H54 (cell line): ENCODE data around the gene SLC47A1.
"Not testable (repeated sequence)": the region's sequence is repeated elsewhere in the genome, so short reads cannot be mapped to it uniquely, and the experiment has no call there.

Experiments
- DNase-seq: peaks from one replicate; pipeline ENCODE4 v3.0.0; 2011; ENCODE audit warnings: low spot score, mixed read lengths; ENCODE audit not compliant: insufficient read length
- FAIRE-seq: peaks from 3 replicates; lab custom pipeline; 2011; peaks lifted over from hg19 to GRCh38; lab: Jason Lieb, UNC
- POLR2A ChIP-seq: IDR thresholded peaks from 2 replicates; pipeline ENCODE4 v1.6.1; 2011; ENCODE audit warnings: low read depth, mild to moderate bottlenecking, low read length

SLC47A1 gene

DNA sequence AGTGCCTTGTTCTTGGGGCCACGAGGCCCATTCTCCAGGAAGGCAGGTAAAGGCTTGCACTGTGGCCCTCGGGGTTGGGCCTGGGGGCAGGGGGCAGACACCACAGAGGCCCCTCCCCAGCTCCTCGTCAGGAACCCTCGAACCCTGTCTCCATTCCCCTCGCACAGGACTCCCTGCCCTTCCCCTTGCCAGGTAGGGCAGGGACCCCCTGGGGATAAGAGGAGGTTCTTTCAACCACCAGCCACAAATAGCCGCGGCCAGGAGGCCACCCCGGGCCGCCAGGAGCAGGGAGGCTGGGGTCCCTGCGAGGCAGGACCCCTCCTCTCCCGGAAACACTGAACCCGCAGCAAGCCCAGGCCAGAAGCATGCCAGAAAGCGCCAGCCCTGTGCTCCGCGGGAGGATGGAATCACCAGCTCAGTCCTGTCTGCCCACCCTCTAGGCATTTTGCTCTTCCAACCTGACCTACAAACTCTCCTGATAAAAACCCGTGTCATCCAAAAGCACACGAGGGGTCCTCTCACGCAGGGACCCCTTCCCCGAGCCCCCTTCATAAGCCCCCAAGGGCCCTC, 45.6 kb downstream of the SLC47A1 start:
- no peak for TF ChIP-seq POLR2A
- FAIRE-seq (no peak), DNase-seq (no peak)

DNA sequence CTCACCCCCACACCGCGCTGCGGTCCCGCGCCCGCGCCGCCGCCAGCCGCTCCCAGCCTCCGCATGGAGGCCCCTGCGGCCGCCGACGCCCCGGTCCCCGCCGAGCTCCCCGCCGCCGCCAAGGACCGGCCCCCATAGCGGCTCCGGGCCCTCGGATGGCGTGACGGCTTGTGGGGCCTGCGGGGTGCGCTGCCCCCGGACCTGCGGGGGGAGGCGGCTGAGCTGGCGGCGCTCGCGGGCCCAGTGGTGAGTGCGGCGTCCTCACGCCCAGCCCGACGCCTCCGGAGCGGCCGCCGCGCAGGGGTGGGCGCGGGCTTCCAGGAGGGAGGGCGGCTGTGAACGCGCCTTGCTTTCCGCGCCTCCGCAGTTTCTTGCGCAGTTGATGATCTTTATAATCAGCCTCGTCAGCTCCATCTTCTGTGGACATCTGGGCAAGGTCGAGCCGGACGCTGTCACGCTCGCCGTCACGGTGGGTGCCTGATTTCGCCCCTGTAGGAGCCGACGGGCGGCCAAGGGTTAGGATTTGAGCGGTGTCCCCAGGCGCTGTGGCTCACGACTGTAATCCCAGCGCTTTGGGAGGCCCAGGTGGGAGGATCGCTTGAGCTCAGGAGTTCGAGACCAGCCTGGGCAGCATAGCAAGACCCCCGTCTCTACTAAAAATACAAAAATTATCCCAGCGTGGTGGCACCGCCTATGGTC, 46.4 kb downstream of the SLC47A1 start:
- TF ChIP-seq POLR2A: no peak
- DNase-seq (no peak), FAIRE-seq (no peak)

DNA sequence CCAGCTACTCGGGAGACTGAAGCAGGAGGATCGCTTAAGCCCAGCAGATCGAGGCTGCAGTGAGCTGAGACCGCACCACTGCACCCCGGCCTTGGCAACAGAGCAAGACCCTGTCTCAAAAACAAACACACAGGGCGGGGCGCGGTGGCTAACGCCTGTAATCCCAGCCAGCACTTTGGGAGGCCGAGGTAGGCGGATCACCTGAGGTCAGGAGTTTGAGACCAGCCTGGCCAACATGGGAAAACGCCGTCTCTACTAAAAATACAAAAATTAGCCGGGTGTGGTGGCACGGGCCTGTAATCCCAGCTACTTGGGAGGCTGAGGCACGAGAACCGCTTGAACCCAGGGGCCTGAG, 46.9 kb downstream of the SLC47A1 start:
- not testable (repeated sequence) for FAIRE-seq

DNA sequence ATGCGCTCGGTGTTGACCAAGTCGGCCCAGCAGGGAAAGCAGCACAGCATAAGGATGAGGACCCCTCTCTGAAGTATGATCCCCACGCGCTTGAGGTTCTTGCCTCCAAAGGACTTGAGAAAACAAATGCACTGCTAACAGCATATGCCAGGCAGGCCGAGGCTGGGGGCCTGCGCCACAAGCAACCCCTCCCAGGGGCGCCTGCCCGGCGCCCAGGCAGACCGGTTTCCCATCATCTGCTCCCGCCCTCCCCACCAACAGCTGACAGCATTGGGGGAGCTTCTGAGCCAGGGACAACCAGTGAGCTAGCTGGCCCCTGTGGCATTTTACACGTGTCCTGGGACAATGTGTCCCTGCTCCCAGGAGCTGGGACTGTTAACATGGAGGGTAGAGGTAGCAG, 48.5 kb downstream of the SLC47A1 start:
- FAIRE-seq, DNase-seq: not testable (repeated sequence)

More for the DNA sequence above, 46.9 kb downstream of the SLC47A1 start:
- not testable (repeated sequence) for DNase-seq

DNA sequence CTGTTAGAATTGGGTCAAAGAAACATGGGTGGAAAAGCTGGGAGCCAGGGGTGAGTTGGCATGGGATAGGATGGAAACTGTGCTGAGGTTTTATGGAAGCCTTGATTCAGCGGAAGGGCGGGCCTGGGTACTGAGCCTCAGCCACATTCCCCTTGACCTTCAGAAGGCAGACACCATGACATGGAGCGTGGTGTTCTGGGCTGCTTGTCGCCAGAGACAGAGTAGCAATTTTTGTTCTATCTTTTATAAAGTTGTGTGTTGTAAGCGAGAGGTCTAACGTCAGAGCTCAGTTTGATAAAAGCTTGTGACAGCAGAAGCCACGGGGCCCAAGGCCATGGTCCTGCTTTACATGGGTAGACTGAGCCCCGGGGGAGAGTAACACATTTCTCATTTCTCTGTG, 50.2 kb downstream of the SLC47A1 start:
- TF ChIP-seq POLR2A: no peak
- DNase-seq (no peak), FAIRE-seq (no peak)

DNA sequence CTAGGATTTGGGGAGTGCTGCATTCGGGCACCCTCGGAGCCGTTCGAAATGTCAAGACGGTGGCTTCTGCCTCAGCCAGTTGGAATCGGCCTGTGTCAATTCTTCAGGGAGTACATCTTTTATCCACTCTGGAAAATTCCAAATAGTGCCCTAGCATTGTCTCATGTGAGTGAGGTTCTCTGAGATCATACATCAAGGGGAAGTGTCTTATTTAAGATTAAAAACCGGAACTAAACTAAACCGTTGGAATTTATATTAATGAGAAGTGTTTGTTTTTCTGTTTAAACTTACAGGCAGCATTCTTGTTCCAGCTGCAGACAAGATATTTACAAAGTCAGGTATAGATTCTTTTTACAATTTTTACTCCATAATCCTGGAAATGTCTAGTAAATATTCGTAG, 56.8 kb downstream of the SLC47A1 start:
- TF ChIP-seq POLR2A: no peak
- DNase-seq: no peak
- FAIRE-seq: no peak

DNA sequence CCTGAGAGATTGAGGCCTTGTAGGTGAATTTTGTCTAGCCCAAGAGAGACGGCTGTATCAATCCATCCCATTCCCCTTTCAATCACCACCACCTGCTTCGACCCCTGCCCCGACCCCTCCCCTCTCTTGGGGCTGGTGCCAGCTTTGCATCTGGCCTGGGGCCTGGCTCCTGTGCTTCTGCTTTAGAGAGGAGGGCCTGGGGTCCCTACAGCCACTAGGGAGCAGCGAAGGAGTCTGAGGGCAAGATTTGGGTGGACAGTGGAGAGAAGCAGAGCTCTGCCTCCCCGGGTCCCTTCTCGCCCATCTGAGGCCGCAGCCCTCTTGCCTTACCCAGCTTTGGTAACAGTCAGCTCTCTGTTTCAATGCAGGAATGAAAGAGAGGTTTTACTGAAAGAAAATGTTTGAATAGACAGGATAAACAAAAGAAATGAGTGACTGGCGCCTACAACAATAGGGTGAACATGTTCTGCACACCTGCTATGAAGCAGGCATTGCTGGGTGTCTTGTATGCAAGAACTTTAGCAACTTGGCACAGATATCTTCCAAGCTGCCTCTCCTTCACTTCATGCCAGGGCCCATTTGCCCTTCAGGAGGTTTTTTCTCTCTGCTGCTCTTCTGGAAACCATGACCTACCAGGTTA, 57.4 kb downstream of the SLC47A1 start:
- FAIRE-seq: no peak
- no peak for DNase-seq
- TF ChIP-seq POLR2A: no peak

DNA sequence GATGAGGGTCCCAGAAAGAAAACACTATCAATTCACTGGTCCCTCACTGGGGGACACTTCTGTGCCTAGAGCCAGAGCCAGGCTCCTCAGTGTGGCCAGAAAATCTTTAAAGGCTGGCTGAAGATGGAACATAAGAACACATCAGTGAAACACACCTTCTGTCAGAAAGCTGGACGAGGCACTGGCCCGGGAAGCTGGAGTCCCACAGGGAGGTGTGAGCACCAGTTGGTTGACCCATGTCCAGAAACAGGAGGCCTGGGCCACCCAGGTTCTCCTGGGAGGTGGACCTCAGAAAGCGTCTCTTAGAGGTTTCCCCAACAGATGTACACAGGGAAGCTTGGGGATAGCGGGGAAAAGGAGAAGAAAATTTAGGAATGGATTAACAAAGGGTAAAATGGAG, 58.7 kb downstream of the SLC47A1 start:
- no peak for TF ChIP-seq POLR2A
- DNase-seq: no peak
- no peak for FAIRE-seq

DNA sequence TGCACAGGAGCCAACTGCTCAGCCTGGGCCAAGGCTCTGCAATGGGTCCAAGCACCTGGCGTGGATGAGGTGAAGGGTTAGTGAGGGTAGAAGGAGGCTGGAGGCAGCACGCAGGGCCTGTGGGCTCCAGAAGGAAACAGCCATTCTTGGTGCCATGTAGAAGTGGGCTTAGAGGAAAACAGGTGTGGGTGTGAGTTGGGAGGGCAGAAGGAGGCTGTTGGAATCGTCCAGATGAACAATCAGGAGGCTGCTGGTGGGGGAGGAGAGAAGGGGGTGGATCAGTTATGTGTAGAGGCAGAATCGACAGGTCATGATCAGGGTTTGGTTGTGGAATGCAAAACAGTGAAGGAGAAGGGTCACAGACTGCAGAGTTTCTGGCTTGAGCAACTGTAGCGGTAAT, 63.2 kb downstream of the SLC47A1 start:
- no peak for TF ChIP-seq POLR2A
- FAIRE-seq (no peak), DNase-seq (no peak)

DNA sequence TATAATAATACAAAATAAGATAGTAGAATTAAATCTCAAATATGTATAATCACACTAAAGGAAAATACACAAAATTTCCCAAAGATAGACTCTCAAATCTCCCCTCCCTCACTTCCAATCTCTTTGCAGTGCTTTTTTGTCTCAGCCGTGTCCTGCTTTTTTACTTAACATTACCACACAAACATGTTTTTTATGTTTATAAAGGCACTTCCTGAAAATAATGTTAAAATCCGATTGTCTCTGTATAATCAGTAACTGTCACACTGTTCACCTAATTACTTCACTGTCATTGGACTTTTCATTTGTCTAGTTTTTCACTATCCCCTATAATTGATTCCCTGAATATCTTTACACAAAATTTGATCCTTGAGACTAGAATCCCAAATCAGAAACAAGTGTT, 76.7 kb downstream of the SLC47A1 start:
- FAIRE-seq: no peak
- no peak for DNase-seq
- TF ChIP-seq POLR2A: no peak

DNA sequence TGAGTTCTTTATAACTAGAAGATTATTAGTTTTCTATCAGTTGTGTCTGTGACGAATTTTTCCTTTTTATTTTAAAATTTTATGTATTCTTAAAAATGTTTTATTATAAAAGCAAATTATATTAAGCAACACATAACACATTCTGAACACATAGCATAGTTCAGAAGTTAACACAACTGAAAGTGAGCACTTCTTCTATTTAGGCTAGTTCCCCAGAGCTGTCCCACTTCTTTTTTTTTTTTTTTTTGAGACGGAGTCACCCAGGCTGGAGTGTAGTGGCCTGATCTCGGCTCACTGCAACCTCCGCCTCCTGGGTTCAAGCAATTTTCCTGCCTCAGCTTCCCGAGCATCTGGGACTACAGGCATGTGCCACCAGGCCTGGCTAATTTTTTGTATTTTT, 77.2 kb downstream of the SLC47A1 start:
- TF ChIP-seq POLR2A: no peak
- DNase-seq (no peak), FAIRE-seq (no peak)

DNA sequence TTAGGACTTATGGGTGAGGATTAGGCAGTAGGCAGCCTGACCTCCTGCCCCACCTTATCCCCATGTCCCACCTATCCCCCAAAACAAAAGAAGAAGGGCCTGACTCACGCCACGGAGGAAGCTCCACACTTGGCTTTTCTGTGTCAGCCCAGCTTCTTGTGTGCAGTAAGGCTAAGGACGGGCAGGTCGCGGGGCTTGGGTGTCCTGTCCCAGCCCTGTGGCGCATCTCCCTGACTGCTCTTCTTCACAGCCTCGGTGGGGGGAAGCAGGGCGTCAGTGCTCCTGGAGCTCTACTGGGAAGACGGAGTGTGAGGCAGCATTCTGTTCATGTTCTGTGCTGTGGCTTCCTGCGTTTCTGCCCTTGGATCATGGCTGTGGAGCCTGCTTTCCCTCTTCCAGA, 80.3 kb downstream of the SLC47A1 start:
- DNase-seq (no peak), FAIRE-seq (no peak)
- TF ChIP-seq POLR2A: no peak

DNA sequence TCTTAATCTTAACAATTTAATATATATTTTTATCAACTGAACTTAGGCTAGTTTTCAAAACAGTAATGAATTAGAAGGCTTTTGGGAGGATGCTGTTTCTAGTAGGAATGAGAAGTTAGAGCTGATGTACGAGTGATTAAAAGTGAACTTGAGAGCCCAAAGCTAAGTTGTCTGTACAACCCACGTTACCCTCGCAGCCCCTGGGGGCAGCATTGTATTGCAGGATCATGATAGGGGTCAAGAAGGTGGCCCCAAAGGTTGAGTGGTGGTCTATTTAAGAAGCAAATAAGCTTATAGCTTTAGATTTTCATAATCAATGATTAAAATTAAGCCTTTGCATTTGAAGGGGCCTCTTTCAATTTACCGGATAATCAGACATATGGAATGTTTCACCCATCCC, 81.2 kb downstream of the SLC47A1 start:
- DNase-seq (no peak), FAIRE-seq (no peak)
- no peak for TF ChIP-seq POLR2A

DNA sequence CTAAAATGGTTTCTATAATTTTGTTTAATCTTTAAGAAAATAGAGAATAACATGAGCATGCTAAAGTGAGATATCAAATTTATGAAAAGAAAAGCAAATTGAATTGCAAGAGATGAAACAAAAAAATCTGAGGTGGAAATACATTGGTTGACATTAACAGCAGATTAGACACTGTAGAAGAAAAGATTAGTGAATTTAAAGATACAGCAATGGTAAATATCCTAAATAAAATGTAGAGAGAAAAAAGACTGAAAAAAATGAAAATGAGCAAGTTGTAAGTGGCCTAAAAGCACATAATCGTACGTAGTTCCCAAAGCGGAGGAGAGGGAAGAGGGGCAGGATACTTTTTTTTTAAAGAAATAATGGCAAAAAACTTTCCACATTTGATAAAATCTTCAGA, 84.4 kb downstream of the SLC47A1 start:
- DNase-seq (no peak), FAIRE-seq (no peak)
- TF ChIP-seq POLR2A: no peak
